GM18520 (cell line): ENCODE measurements around the gene ELK4.

Experiments used
- ATAC-seq: cut with Tn5 transposase; IDR thresholded peaks from one replicate; pipeline ENCODE4 v1.9.1; 2021; ENCODE audit not compliant: unreplicated experiment

ELK4 gene

DNA sequence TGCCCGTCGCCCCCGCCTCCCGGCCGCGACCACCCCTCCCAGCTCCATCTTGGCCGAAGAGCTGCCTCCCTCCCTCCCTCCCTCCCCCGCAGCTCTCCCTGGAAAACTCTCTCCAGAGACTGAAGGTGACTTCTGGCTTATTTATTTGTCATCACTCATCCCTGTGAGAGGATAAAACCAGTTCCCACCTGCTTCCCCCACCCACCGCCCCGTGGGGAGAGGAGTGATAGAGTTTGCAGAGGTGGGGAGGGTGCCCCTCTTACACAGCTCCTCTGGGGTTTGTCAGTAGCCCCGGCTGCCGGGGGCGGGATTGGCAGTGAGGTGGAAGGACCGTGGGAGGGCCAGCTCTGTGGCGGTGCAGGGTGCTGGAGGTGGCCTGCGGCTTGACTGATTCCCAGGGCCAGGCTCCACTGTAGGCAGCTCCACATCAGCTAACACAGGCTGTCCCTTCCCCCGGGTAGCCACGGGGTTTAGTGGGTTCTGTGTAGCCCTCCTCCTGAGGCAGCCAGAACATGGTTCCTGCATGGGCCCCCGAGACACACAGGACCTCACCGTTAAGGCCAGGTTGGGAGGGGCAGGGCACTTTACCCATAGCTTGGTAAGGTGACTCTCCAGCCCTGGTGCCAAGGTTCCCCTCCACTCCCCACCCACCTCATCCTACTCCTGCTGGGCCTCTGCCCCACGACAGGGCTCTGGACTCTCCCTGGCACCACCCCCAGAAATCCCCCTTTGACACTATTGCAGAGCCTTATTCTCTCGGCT, 62.2 kb downstream of the ELK4 start:
- ATAC-seq = no peak

DNA sequence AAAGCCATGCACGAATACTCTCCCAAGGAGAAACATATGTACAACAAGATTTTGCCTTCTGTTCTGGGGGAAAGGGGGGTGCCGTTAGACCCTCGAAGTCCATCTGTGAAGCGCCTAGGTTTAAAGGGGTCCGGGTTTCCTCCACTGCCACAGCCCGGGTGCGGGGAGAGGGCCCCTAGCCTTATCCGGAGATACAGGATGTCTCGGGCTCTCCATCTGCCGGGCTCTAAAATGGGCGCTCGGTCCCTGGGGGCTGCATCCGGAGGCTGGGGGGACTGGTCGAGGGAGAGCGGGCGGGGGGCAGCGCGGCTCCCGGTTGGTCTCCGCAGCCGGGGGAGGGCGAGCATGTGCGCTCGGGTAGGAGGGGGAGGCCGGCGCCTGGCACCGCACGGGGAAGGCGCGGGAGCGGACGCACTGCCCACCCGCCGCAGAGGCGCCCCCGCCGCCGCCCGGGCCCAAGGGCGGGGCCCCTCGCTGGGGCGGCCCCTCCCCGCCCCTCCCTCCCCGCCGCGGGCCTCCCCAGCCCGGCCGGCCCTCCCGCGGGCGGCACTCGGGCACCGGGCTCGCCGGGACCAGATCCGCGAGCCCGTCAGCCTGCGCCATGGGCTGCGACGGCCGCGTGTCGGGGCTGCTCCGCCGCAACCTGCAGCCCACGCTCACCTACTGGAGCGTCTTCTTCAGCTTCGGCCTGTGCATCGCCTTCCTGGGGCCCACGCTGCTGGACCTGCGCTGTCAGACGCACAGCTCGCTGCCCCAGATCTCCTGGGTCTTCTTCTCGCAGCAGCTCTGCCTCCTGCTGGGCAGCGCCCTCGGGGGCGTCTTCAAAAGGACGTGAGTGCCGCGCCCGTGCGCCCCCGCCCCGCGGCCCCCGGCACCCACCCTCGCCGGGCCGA, 63.1 kb downstream of the ELK4 start:
- ATAC-seq = no peak

DNA sequence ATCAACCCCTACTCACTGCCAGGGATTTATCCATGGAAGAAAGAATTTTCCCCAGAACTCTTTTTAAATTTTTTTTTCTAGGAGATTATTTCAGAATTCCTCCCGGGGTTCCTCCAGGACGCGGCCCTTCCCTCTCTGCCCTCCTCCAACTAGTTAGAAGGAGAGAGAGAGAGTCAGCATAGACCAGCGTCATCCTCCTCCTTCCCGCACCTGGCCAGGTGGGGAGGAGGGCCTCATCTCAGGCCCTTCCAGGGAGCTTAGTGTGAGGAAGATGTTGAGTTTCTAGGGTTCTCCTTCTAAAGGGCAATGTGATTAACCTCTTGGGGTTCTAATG, 63.7 kb downstream of the ELK4 start:
- no peak for ATAC-seq

DNA sequence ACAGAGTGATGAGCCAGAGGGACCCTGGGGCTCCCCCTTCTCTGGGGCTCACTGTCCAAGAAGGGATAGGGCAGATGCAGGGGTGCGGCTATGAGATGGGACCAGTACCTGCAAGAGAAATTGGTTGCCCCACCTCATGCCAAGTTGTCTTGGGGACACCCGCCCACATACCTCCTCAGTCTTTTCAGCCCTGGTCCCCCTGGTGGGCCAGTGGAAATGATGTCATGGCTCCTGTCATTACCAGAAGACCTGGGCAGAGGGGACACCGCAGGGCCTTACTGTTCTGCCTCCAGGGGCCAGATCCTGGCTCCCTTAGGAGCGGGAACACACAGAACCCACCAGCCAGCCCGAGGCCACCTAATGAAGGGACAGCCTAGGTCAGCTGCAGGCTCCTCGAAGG, 64.1 kb downstream of the ELK4 start:
- ATAC-seq = no peak

DNA sequence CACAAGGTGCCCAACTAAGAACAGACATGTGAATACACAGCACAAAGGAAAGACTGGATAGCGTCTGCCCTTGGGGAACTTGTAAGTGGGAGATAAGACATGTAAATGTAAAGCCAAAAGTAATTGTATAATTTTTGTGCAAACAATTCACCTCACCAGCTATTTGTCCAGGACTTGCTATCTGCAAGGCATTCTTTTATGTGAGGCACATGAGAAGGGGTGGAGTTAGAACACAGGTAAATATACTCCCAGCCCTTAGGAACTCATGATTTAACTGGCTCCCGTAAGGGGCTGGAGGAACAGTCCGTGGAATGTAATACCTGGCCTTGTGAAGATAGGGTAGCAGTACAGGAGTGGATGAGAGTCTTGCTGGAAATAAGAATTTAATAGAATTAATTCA, 66.0 kb downstream of the ELK4 start:
- ATAC-seq = no peak

DNA sequence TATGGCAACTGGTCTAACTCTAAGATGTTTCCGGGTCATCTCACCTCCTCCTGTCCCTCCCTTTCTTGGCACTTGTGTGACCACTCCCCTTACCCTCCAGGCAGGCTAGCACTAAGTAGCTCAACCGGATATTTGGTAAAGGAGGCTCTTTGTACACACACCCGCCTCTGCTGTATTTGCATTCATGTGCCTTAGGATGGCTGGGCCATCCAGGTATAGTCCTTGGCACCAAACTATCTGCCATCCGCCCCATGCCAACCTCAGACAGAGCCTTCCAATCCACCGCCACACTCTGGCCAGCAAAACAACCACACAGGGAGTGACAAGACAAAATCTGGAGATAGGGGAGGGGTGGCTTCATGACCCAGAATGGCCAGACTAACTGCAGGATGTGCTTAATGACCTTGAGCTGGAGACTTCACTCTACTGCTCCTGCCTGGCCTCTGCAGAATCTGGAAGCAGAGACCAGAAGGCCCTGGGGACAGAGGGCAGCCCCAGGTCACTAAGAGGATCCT, 67.8 kb downstream of the ELK4 start:
- no peak for ATAC-seq

DNA sequence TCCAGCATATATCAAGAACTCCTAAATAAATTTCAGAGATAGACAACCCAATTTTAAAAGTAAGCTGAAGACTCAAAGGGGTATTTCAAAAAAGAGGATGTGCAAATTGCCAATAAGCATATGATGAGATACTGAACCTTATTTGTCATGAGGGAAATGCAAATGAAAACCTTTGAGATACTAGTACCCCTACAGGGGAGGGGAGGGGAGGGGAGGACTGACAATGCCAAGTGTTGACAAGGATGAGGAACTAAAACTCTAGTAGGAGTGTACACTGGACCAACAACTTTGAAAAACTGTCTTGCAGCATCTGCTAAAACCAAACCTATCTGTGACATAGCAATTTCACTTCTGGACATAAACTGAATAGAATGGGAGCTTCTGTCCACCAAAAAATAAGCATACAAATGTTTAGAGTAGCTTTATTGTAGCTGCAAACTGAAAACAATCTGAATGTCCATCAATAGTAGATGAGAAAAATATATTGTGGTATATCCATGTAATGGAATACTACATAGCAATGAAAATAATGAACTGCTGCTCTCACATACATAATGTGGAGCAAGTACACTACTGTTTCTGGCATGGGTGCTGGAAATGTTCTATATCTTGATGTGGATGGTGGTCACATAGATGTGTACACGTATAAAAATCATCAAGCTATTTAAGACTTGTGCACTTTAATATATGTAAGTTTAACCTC, 70.2 kb downstream of the ELK4 start:
- no peak for ATAC-seq
